D721Med (cell line): ENCODE results near the gene WDR70.
A peak's percentile ranks its signal among the peaks of the same experiment; 100 is the strongest.

ENCODE experiments used
- DNase-seq: peaks from one replicate; pipeline ENCODE4 v3.0.0; 2011; ENCODE audit warnings: low spot score; ENCODE audit not compliant: insufficient read length
- FAIRE-seq: peaks from 2 replicates; lab custom pipeline; 2011; peaks lifted over from hg19 to GRCh38; lab: Jason Lieb, UNC
- CTCF ChIP-seq: IDR thresholded peaks from 2 replicates; pipeline ENCODE4 v1.5.1; 2012; ENCODE audit warnings: mild to moderate bottlenecking, control low read depth; ENCODE audit not compliant: insufficient read depth; ENCODE audit errors: missing control alignments

The WDR70 gene

GRCh38 chr5:37626266-37626665 is 247.1 kb downstream of the WDR70 start:
- DNase-seq: no peak
- peak; percentile 46 for FAIRE-seq
- no peak for TF ChIP-seq CTCF

- FAIRE-seq: no peak
- no peak for DNase-seq
- TF ChIP-seq CTCF: no peak
Observed at GRCh38 chr5:37628876-37629275, 249.8 kb downstream of the WDR70 start.

GRCh38 chr5:37631939-37632338 is 252.8 kb downstream of the WDR70 start:
- DNase-seq (no peak), FAIRE-seq (no peak)
- no peak for TF ChIP-seq CTCF

GRCh38 chr5:37637165-37637845 is 258.2 kb downstream of the WDR70 start:
- FAIRE-seq (no peak), DNase-seq (no peak)
- no peak for TF ChIP-seq CTCF

- FAIRE-seq (no peak), DNase-seq (no peak)
Observed at GRCh38 chr5:37638897-37639296, 259.8 kb downstream of the WDR70 start.

GRCh38 chr5:37640088-37640487 is 261.0 kb downstream of the WDR70 start:
- FAIRE-seq: no peak
- TF ChIP-seq CTCF: no peak
- no peak for DNase-seq

More at GRCh38 chr5:37638897-37639296, 259.8 kb downstream of the WDR70 start:
- no peak for TF ChIP-seq CTCF

GRCh38 chr5:37641933-37642332 is 262.8 kb downstream of the WDR70 start:
- no peak for TF ChIP-seq CTCF
- no peak for FAIRE-seq

More at GRCh38 chr5:37641933-37642332, 262.8 kb downstream of the WDR70 start:
- no peak for DNase-seq
